ENCODE measurements around the gene ERICH2.

GRCh38 chr2:170806548-170806947 is 36.4 kb downstream of the ERICH2 start:
- no peak for TF ChIP-seq CTCF (IDR thresholded peaks at IDR 0.05)
- no peak for TF ChIP-seq POLR2A (IDR thresholded peaks at IDR 0.05)

Measured in heart left ventricle (tissue), 13 donors.